GM23338 (cell line): ENCODE results near the gene SP100. TPM values are rescaled to one million over a fixed set of nuclear protein-coding genes. Genes with fewer than 3 reads are reported as not detected.
"Not testable (repeated sequence)": the region's sequence is repeated elsewhere in the genome, so short reads cannot be mapped to it uniquely, and the experiment has no call there.

Source experiments
- ATAC-seq: fragments of 200-7000 bp; cut with Tn5 transposase; 3 replicates; pipeline ENCODE4 v1.9.1; 2020
- DNase-seq: peaks from one replicate; pipeline ENCODE4 v3.0.0-alpha.2; 2015; ENCODE audit warnings: low spot score
- H2AFZ ChIP-seq: fragments of 200-600 bp; sonication (generic); 2 replicates; pipeline ENCODE4 v1.8.0; 2016; ENCODE audit warnings: antibody characterized with exemption, mild to moderate bottlenecking, moderate library complexity
- H3F3A ChIP-seq: fragments of 200-600 bp; sonication (generic); replicated peaks from 2 replicates; pipeline ENCODE4 v1.8.0; 2017; ENCODE audit warnings: antibody characterized with exemption, mixed run types, low read depth
- H3K27ac ChIP-seq: fragments of 200-600 bp; sonication (generic); 2 replicates; pipeline ENCODE4 v1.6.1; 2016; ENCODE audit warnings: low read depth
- H3K27me3 ChIP-seq: fragments of 200-600 bp; sonication (generic); 2 replicates; pipeline ENCODE4 v1.8.0; 2016; ENCODE audit warnings: mild to moderate bottlenecking, mixed run types, moderate library complexity; ENCODE audit not compliant: insufficient read depth
- H3K36me3 ChIP-seq: fragments of 200-600 bp; sonication (generic); 2 replicates; pipeline ENCODE4 v1.8.0; 2016; ENCODE audit warnings: mild to moderate bottlenecking; ENCODE audit not compliant: insufficient read depth
- H3K4me1 ChIP-seq: fragments of 200-600 bp; sonication (generic); 2 replicates; pipeline ENCODE4 v1.8.0; 2016; ENCODE audit warnings: mild to moderate bottlenecking, moderate library complexity; ENCODE audit not compliant: insufficient read depth
- H3K4me2 ChIP-seq: fragments of 200-600 bp; sonication (generic); 2 replicates; pipeline ENCODE4 v1.7.1; 2017; ENCODE audit warnings: mixed run types
- H3K4me3 ChIP-seq: fragments of 200-600 bp; sonication (generic); 2 replicates; pipeline ENCODE4 v1.6.1; 2016; ENCODE audit warnings: mixed run types
- H3K79me2 ChIP-seq: fragments of 200-600 bp; sonication (generic); replicated peaks from 2 replicates; pipeline ENCODE4 v1.8.0; 2017; ENCODE audit warnings: mild to moderate bottlenecking; ENCODE audit not compliant: insufficient read depth
- H3K9me2 ChIP-seq: fragments of 200-600 bp; sonication (generic); 2 replicates; pipeline ENCODE4 v1.8.0; 2017; ENCODE audit not compliant: insufficient read depth
- H4K20me1 ChIP-seq: fragments of 200-600 bp; sonication (generic); replicated peaks from 2 replicates; pipeline ENCODE4 v1.8.0; 2017; ENCODE audit warnings: mild to moderate bottlenecking; ENCODE audit not compliant: insufficient read depth
- H3K27ac Mint-ChIP-seq: 2 replicates; pipeline ENCODE4 v1.8.0; 2020; ENCODE audit warnings: inconsistent platforms, mild to moderate bottlenecking, moderate library complexity, mixed read lengths
- H3K27me3 Mint-ChIP-seq: 3 replicates; pipeline ENCODE4 v1.8.0; 2022; ENCODE audit warnings: low read depth, mild to moderate bottlenecking, moderate library complexity, mixed read lengths, inconsistent platforms; ENCODE audit not compliant: insufficient read depth, poor library complexity
- H3K36me3 Mint-ChIP-seq: 3 replicates; pipeline ENCODE4 v1.8.0; 2021; ENCODE audit warnings: low read depth, mild to moderate bottlenecking, inconsistent platforms, moderate library complexity, mixed read lengths
- H3K4me1 Mint-ChIP-seq: 3 replicates; pipeline ENCODE4 v1.8.0; 2020; ENCODE audit warnings: mild to moderate bottlenecking, inconsistent platforms, mixed read lengths
- H3K4me3 Mint-ChIP-seq: 3 replicates; pipeline ENCODE4 v1.8.0; 2021; ENCODE audit warnings: moderate library complexity, mild to moderate bottlenecking, inconsistent platforms, mixed read lengths
- H3K9me3 Mint-ChIP-seq: 3 replicates; pipeline ENCODE4 v1.8.0; 2020; ENCODE audit warnings: moderate library complexity, mild to moderate bottlenecking, inconsistent platforms, mixed read lengths
- CTCF ChIP-seq, 2 experiments: fragments of 200-600 bp in 1 of 2; sonication (generic) in 1 of 2; conservative IDR thresholded peaks; 2 replicates each; pipeline versions ENCODE4 v1.5.1 to v1.6.1; 2016 to 2017; ENCODE audit warnings: antibody characterized with exemption in 2 of 2, low read depth in 2 of 2, mild to moderate bottlenecking in 2 of 2, moderate library complexity in 1 of 2
- EZH2phosphoT487 ChIP-seq: fragments of 200-600 bp; sonication (generic); IDR thresholded peaks from one replicate; pipeline ENCODE4 v1.8.1; 2018; ENCODE audit warnings: antibody characterized with exemption; ENCODE audit not compliant: unreplicated experiment
- POLR2AphosphoS5 ChIP-seq: IDR thresholded peaks from 2 replicates; pipeline ENCODE4 v1.6.1; 2016; ENCODE audit warnings: antibody characterized with exemption, low read depth
- REST ChIP-seq: IDR thresholded peaks from one replicate; pipeline ENCODE4 v1.6.1; 2018; ENCODE audit warnings: antibody characterized with exemption; ENCODE audit not compliant: unreplicated experiment
- STAT1 ChIP-seq: IDR thresholded peaks from one replicate; pipeline ENCODE4 v1.6.1; 2016; ENCODE audit warnings: antibody characterized with exemption; ENCODE audit not compliant: unreplicated experiment
- polyA plus RNA-seq: library from polyadenylated mRNA; unstranded; fragments of >200 nt; fragmentation: Nextera tagmentation; extraction: Ambion mirVana; gene quantifications from 2 replicates; pipeline ENCODE4 v1.2.1, GENCODE V29; 2016
- total RNA-seq: library from RNA; depleted of rRNA; stranded (reverse); fragments of >200 nt; shearing (Covaris generic); gene quantifications from 2 replicates; pipeline ENCODE4 v1.2.3, GENCODE V29; 2014

Gene SP100
- total and polyA plus RNA-seq, 2 experiments from 2014 or later: 0.44 to 0.73 TPM

DNA sequence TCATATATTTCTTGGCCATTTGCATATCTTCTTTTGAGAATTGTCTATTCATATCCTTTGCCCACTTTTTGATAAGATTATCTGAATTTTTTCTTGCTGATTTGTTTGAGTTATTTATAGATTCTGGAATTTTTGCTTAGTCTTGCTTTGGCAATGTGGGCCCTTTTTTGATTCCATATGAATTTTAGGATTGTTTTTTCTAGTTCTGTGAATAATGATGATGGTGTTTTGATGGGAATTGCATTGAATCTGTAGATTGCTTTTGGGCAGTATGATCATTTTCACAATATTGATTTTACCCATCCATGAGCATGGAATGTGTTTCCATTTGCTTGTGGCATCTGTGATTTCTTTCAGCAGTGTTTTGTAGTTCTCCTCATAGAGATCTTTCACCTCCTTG lies 23.1 kb downstream of the SP100 start:
- H3K4me3 ChIP-seq, H3K36me3 Mint-ChIP-seq, H3K9me2 ChIP-seq, H3K4me2 ChIP-seq, DNase-seq, H3K4me1 ChIP-seq, H2AFZ ChIP-seq, H3K27me3 Mint-ChIP-seq, H3K27ac ChIP-seq, H3K4me1 Mint-ChIP-seq, H3F3A ChIP-seq, H3K27ac Mint-ChIP-seq, H4K20me1 ChIP-seq, H3K27me3 ChIP-seq, ATAC-seq, H3K9me3 Mint-ChIP-seq, H3K36me3 ChIP-seq, H3K4me3 Mint-ChIP-seq, H3K79me2 ChIP-seq: not testable (repeated sequence)

DNA sequence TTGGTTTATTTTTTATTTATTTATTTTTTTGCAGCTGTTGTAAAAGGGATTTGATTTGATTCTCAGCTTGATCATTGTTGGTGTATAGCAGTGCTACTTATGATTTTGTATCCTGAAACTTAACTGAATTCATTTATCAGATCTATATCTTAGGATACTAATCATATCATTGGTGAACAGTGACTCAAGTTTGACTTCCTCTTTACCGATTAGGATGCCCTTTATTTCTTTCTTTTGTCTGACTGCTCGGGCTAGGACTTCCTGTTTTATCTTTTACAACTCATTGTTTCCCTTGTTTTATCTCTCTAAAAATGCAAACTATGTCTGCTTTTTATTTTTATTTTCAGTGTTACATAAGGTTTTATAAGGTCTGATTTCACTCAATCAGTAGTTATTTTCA lies 23.6 kb downstream of the SP100 start:
- Histone ChIP-seq H3K4me2 (no peak overlapping the region), H3K9me2 (0 out of 2 replicates have a peak, but pooled peaks cover 8% of the 10 kb centered on the region), H3K27ac (no peak overlapping the region), H3K79me2 (no peaks in the 10 kb centered on the region), H3K36me3 (no peaks in the 10 kb centered on the region), H2AFZ (peak overlapping the region; percentile 39; the same call in 1 of the 2 replicates), H3K27me3 (no peaks in the 10 kb centered on the region), H3K4me1 (no peaks in the 10 kb centered on the region), H4K20me1 (no peaks in the 10 kb centered on the region), H3F3A (no peaks in the 10 kb centered on the region), H3K4me3 (no peak overlapping the region)
- H3K9me3 Mint-ChIP-seq: peaks cover 9% of the 10 kb centered on the region; the same call in 2 of the 3 replicates
- H3K4me3 Mint-ChIP-seq: no peak overlapping the region
- TF ChIP-seq STAT1 (no peak), REST (no peak), POLR2AphosphoS5 (no peak), CTCF (conservative IDR thresholded peaks at IDR 0.05; ENCODE audit: low read depth in 2 of 2) (no peak), EZH2phosphoT487 (no peak)
- H3K36me3 Mint-ChIP-seq: peaks cover 4% of the 10 kb centered on the region; the same call in 1 of the 3 replicates
- DNase-seq (no peak), ATAC-seq (no peak)
- no peak overlapping the region for H3K27ac Mint-ChIP-seq
- H3K4me1 Mint-ChIP-seq: no peaks in the 10 kb centered on the region
- H3K27me3 Mint-ChIP-seq: no peaks in the 10 kb centered on the region
